B cell (primary cell): ENCODE results near the gene FAM149B1. TPM values are rescaled to one million over a fixed set of nuclear protein-coding genes. Genes with fewer than 3 reads are reported as not detected.

ENCODE experiments used
- ATAC-seq: fragments of 200-7000 bp; cut with Tn5 transposase; one replicate; pipeline ENCODE4 v1.10.0; 2021; ENCODE audit warnings: low read depth, mild to moderate bottlenecking, moderate number of reproducible peaks, moderate library complexity
- CTCF ChIA-PET: fragments of 350-600 bp; sonication (Branson Sonifier 250); formaldehyde crosslinking; loops from one replicate; lab custom pipeline; 2021; ENCODE audit warnings: antibody characterized with exemption, inconsistent platforms; lab: Charles Lee
- POLR2A ChIA-PET: fragments of 350-600 bp; sonication (Branson Sonifier 250); formaldehyde crosslinking; loops from one replicate; lab custom pipeline; 2021; ENCODE audit warnings: antibody characterized with exemption; lab: Charles Lee
- DNase-seq: peaks from one replicate; pipeline ENCODE4 v3.0.0; 2013
- H2AFZ ChIP-seq: 2 replicates; pipeline ENCODE4 v1.6.1; 2012; ENCODE audit warnings: mild to moderate bottlenecking, low read depth, low read length; ENCODE audit not compliant: insufficient read depth, poor library complexity, severe bottlenecking
- H3K27ac ChIP-seq, 2 donors: 1 replicate in 1 of 2; 2 replicates in 1 of 2; pipeline ENCODE4 v1.5.1; 2012 to 2013; ENCODE audit warnings: low read length in 2 of 2, mild to moderate bottlenecking in 2 of 2, moderate library complexity in 1 of 2
- H3K27me3 ChIP-seq, 4 experiments: fragments of 200-600 bp in 1 of 4; sonication (generic) in 1 of 4; replicated peaks in 1 of 4; 1 replicate in 2 of 4; 2 replicates in 2 of 4; pipeline versions ENCODE4 v1.6.1 to v1.7.0; 2013 to 2016; ENCODE audit warnings: low read length in 3 of 4, mild to moderate bottlenecking in 2 of 4, mixed read lengths in 1 of 4, moderate library complexity in 1 of 4; ENCODE audit not compliant: insufficient read depth in 4 of 4, control insufficient read depth in 3 of 4; ENCODE audit errors: control extremely low read depth in 1 of 4
- H3K36me3 ChIP-seq, 2 experiments: replicated peaks in 1 of 2; 1 replicate in 1 of 2; 2 replicates in 1 of 2; pipeline versions ENCODE4 v1.6.1 to v1.7.1; 2013; ENCODE audit warnings: low read length in 1 of 2; ENCODE audit not compliant: insufficient read depth in 2 of 2, control insufficient read depth in 1 of 2; ENCODE audit errors: control extremely low read depth in 1 of 2, extremely low read depth in 1 of 2
- H3K4me1 ChIP-seq, 2 donors: fragments of 200-600 bp in 1 of 2; sonication (generic) in 1 of 2; 1 replicate in 1 of 2; 2 replicates in 1 of 2; pipeline versions ENCODE4 v1.5.1 to v1.6.1; 2013 to 2017; ENCODE audit warnings: low read length in 2 of 2; ENCODE audit not compliant: control insufficient read depth in 2 of 2, insufficient read depth in 2 of 2
- H3K4me2 ChIP-seq: replicated peaks from 2 replicates; pipeline ENCODE3; 2012; ENCODE audit warnings: mild to moderate bottlenecking, low read depth, low read length; ENCODE audit not compliant: poor library complexity, severe bottlenecking
- H3K4me3 ChIP-seq, 5 experiments: fragments of 200-600 bp in 1 of 5; sonication (generic) in 1 of 5; 1 replicate in 3 of 5; 2 replicates in 2 of 5; pipeline versions ENCODE4 v1.5.1 to v1.7.0; 2011 to 2016; ENCODE audit warnings: low read length in 4 of 5, mild to moderate bottlenecking in 4 of 5, low read depth in 2 of 5, control low read depth in 1 of 5, moderate library complexity in 1 of 5; ENCODE audit not compliant: insufficient read depth in 1 of 5; ENCODE audit errors: control extremely low read depth in 1 of 5, extremely low read depth in 1 of 5
- H3K79me2 ChIP-seq: fragments of 200-600 bp; sonication (generic); one replicate; pipeline ENCODE4 v1.6.0; 2016; ENCODE audit warnings: low read length; ENCODE audit not compliant: control insufficient read depth, insufficient read depth
- H3K9ac ChIP-seq: fragments of 200-600 bp; sonication (generic); 2 replicates; pipeline ENCODE4 v1.6.1; 2017; ENCODE audit warnings: mild to moderate bottlenecking, low read length, moderate library complexity
- H3K9me3 ChIP-seq, 3 donors: one replicate each; pipeline versions ENCODE4 v1.6.1 to v1.7.1; 2013; ENCODE audit warnings: low read length in 2 of 3; ENCODE audit not compliant: control insufficient read depth in 2 of 3, insufficient read depth in 1 of 3; ENCODE audit errors: control extremely low read depth in 1 of 3
- H4K20me1 ChIP-seq: 2 replicates; pipeline ENCODE4 v1.6.0; 2012; ENCODE audit warnings: mild to moderate bottlenecking, low read length; ENCODE audit not compliant: insufficient read depth, control insufficient read depth, poor library complexity, severe bottlenecking
- H3K27ac Mint-ChIP-seq: one replicate; pipeline ENCODE4 v1.8.0; 2021; ENCODE audit warnings: mixed read lengths
- H3K27me3 Mint-ChIP-seq: one replicate; pipeline ENCODE4 v1.8.0; 2021; ENCODE audit warnings: mixed read lengths
- H3K4me1 Mint-ChIP-seq: one replicate; pipeline ENCODE4 v1.8.0; 2021; ENCODE audit warnings: mixed read lengths
- H3K4me3 Mint-ChIP-seq: one replicate; pipeline ENCODE4 v1.8.0; 2021; ENCODE audit warnings: mixed read lengths
- H3K9me3 Mint-ChIP-seq: one replicate; pipeline ENCODE4 v1.8.0; 2022; ENCODE audit warnings: mixed read lengths; ENCODE audit not compliant: insufficient read depth
- CTCF ChIP-seq: fragments of 200-600 bp; IDR thresholded peaks from one replicate; pipeline ENCODE4 v1.8.0; 2022; ENCODE audit warnings: antibody characterized with exemption, mild to moderate bottlenecking
- EZH2 ChIP-seq: IDR thresholded peaks from 2 replicates; pipeline ENCODE4 v1.6.1; 2012; ENCODE audit warnings: borderline replicate concordance, low read depth, mild to moderate bottlenecking, moderate library complexity, low read length; ENCODE audit not compliant: insufficient read depth, poor library complexity, severe bottlenecking
- WGBS: methylation state at CpG from one replicate; pipeline ENCODE4 v1.1.5; 2013; ENCODE audit warnings: missing lambda C conversion rate; ENCODE audit not compliant: insufficient coverage; 5-methylcytosine and 5-hydroxymethylcytosine counted together
- intact Hi-C: fragments of 100-400 bp; cut with micrococcal nuclease; formaldehyde crosslinking; loops from one replicate; pipeline ENCODE4 v1.10.0; 2022
- polyA plus RNA-seq: library from polyadenylated mRNA; depleted of rRNA; stranded (reverse); fragments of >200 nt; gene quantifications from 2 replicates; pipeline ENCODE4 v1.2.3, GENCODE V29; 2012
- total RNA-seq, 2 donors: library from RNA; stranded (reverse); fragments of 120-200 nt in 1 of 2; gene quantifications; 1 replicate in 1 of 2; 2 replicates in 1 of 2; pipeline versions ENCODE4 v1.2.3 to v1.2.4, GENCODE V29; 2013 to 2022

The FAM149B1 gene
- total and polyA plus RNA-seq, 2 donors (not counting 1 experiment from before 2014, with no cell fraction given) = 22.5 to 24.3 TPM

- Mint-ChIP-seq H3K27ac (no peak overlapping the region), H3K9me3 (no peaks in the 10 kb centered on the region), H3K4me3 (no peak overlapping the region), H3K4me1 (peaks cover 5% of the 10 kb centered on the region), H3K27me3 (no peaks in the 10 kb centered on the region)
- ATAC-seq (no peak), DNase-seq (no peak)
- no peak overlapping the region for H2AFZ ChIP-seq
- H3K9ac ChIP-seq = no peak overlapping the region
- WGBS = 80% methylated on average over 1 of the region's 4 CpGs
- H4K20me1 ChIP-seq = no peaks in the 10 kb centered on the region
- TF ChIP-seq CTCF (no peak), EZH2 (no peak)
- intact Hi-C loops = no loop called here
- POLR2A ChIA-PET = no interaction called here
- H3K9me3 ChIP-seq = no peaks in the 10 kb centered on the region
- CTCF ChIA-PET = no interaction called here
- no peak overlapping the region for H3K4me3 ChIP-seq
- no peaks in the 10 kb centered on the region for H3K27me3 ChIP-seq
- no peak overlapping the region for H3K27ac ChIP-seq
- peaks cover 3 to 7% of the 10 kb centered on the region in 2 experiments for H3K36me3 ChIP-seq
- no peak overlapping the region for H3K4me2 ChIP-seq
- H3K4me1 ChIP-seq = no peaks in the 10 kb centered on the region
- H3K79me2 ChIP-seq = no peaks in the 10 kb centered on the region
Observed at GRCh38 chr10:73119952-73120351, 48.0 kb upstream of the FAM149B1 start.

- no peak overlapping the region for H3K4me3 Mint-ChIP-seq
- CTCF ChIA-PET = interaction anchor here (1.0 kb wide), 1 partner anchor 26 kb away, joined by 3 read pairs; no protein-coding TSS in a partner anchor
- no peak for ATAC-seq
Observed at GRCh38 chr10:73126343-73126742, 41.6 kb upstream of the FAM149B1 start.

More at GRCh38 chr10:73126343-73126742, 41.6 kb upstream of the FAM149B1 start:
- no peaks in the 10 kb centered on the region for H3K27me3 Mint-ChIP-seq
- POLR2A ChIA-PET = no interaction called here
- intact Hi-C loops = no loop called here
- no peaks in the 10 kb centered on the region for H3K4me1 Mint-ChIP-seq
- TF ChIP-seq CTCF (no peak), EZH2 (no peak)
- no peak overlapping the region for H3K4me3 ChIP-seq
- no peaks in the 10 kb centered on the region for H3K9me3 ChIP-seq
- no peaks in the 10 kb centered on the region for H3K27me3 ChIP-seq
- H2AFZ ChIP-seq = no peak overlapping the region
- H3K9me3 Mint-ChIP-seq = no peaks in the 10 kb centered on the region
- H3K9ac ChIP-seq = no peak overlapping the region
- H3K79me2 ChIP-seq = no peaks in the 10 kb centered on the region
- no peak overlapping the region for H3K4me2 ChIP-seq
- no peak overlapping the region for H3K27ac ChIP-seq
- WGBS = no CpG with 5 or more reads among the region's 2 CpGs
- H4K20me1 ChIP-seq = no peaks in the 10 kb centered on the region
- no peaks in the 10 kb centered on the region for H3K4me1 ChIP-seq
- DNase-seq = no peak
- no peak overlapping the region for H3K27ac Mint-ChIP-seq
- peaks cover 11 to 37% of the 10 kb centered on the region in 2 experiments for H3K36me3 ChIP-seq
